HUES6 (cell line): ENCODE data around the gene ATG4C.

Experiments used
- H3K27ac ChIP-seq: 2 replicates; pipeline ENCODE4 v1.7.0; 2013; ENCODE audit warnings: low read depth, mild to moderate bottlenecking, low read length, inconsistent platforms
- H3K27me3 ChIP-seq: 2 replicates; pipeline ENCODE4 v1.6.1; 2013; ENCODE audit warnings: low read length; ENCODE audit not compliant: control insufficient read depth, insufficient read depth
- H3K36me3 ChIP-seq: 2 replicates; pipeline ENCODE4 v1.6.1; 2013; ENCODE audit warnings: low read length; ENCODE audit not compliant: control insufficient read depth, insufficient read depth
- H3K4me1 ChIP-seq: 2 replicates; pipeline ENCODE4 v1.6.1; 2013; ENCODE audit warnings: low read length; ENCODE audit not compliant: control insufficient read depth, insufficient read depth
- H3K4me3 ChIP-seq: 2 replicates; pipeline ENCODE4 v1.5.1; 2013; ENCODE audit warnings: low read depth, low read length
- H3K9ac ChIP-seq: one replicate; pipeline ENCODE4 v1.6.1; 2013; ENCODE audit warnings: mild to moderate bottlenecking, low read length
- H3K9me3 ChIP-seq: 2 replicates; pipeline ENCODE4 v1.6.1; 2013; ENCODE audit warnings: low read depth, low read length; ENCODE audit not compliant: control insufficient read depth, insufficient read depth

The ATG4C gene

DNA sequence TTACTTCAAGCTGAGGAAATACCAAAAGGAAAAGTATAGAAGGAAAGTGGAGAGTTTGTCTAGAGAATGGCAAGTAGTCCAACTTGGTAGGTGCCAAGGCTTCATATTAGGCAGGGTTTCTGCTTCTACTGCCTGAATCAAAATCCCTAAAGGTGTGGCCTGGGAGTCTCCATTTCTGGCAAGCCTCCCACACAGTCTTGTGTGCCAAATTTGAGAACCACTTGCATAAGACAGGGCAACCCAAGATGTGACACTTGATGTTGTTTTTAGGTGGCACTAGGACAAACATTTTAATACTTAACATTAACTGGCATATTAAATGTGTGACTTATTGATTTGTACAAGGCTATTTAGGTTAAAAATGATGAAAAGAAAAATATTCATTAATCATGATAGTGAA is 60.1 kb downstream of the ATG4C start:
- Histone ChIP-seq H3K27me3 (no peaks in the 10 kb centered on the region), H3K36me3 (peaks cover 4% of the 10 kb centered on the region; the same call in 1 of the 2 replicates), H3K4me1 (no peaks in the 10 kb centered on the region; the same call in 1 of the 2 replicates), H3K9ac (no peak overlapping the region), H3K4me3 (no peak overlapping the region), H3K9me3 (no peaks in the 10 kb centered on the region), H3K27ac (no peak overlapping the region)

GRCh38 chr1:62849031-62849430 is 65.1 kb downstream of the ATG4C start:
- Histone ChIP-seq H3K36me3 (peaks cover 9% of the 10 kb centered on the region), H3K27ac (no peak overlapping the region), H3K27me3 (no peaks in the 10 kb centered on the region), H3K4me1 (no peaks in the 10 kb centered on the region), H3K9ac (no peak overlapping the region), H3K4me3 (no peak overlapping the region), H3K9me3 (no peaks in the 10 kb centered on the region)

- H3K9me3 ChIP-seq: no peaks in the 10 kb centered on the region
- H3K4me1 ChIP-seq: no peaks in the 10 kb centered on the region
Observed at GRCh38 chr1:62852253-62852652, 68.3 kb downstream of the ATG4C start.

GRCh38 chr1:62856960-62857359 is 73.0 kb downstream of the ATG4C start:
- Histone ChIP-seq H3K9ac (no peak overlapping the region), H3K4me1 (no peaks in the 10 kb centered on the region), H3K9me3 (no peaks in the 10 kb centered on the region), H3K27me3 (no peaks in the 10 kb centered on the region), H3K36me3 (peaks cover 11% of the 10 kb centered on the region), H3K4me3 (no peak overlapping the region), H3K27ac (no peak overlapping the region)

More at GRCh38 chr1:62852253-62852652, 68.3 kb downstream of the ATG4C start:
- Histone ChIP-seq H3K4me3 (no peak overlapping the region), H3K36me3 (peaks cover 5% of the 10 kb centered on the region; the same call in 1 of the 2 replicates), H3K9ac (no peak overlapping the region), H3K27me3 (no peaks in the 10 kb centered on the region), H3K27ac (no peak overlapping the region)

GRCh38 chr1:62869217-62869754 is 85.4 kb downstream of the ATG4C start:
- Histone ChIP-seq H3K9ac (no peak overlapping the region), H3K4me3 (no peak overlapping the region), H3K36me3 (no peaks in the 10 kb centered on the region), H3K27me3 (no peaks in the 10 kb centered on the region), H3K4me1 (no peaks in the 10 kb centered on the region), H3K9me3 (no peaks in the 10 kb centered on the region), H3K27ac (no peak overlapping the region)

DNA sequence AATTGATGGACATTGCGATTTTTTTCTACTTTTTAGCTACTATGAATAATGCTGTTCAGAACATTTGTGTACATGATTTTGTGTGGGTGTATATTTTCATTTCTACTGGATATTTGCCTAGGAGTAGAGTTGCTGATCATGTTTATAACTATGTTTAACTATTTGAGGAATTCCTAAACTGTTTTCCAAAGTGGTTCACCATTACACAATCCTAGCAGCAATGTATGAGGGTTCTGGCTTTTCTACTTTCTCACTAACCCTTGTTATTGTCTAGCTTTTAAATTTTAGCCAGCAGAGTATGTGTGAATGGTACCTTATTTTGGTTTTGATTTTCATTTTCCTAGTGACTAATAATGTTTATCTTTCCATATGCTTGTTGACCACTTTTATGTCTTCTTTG is 86.2 kb downstream of the ATG4C start:
- H3K36me3 ChIP-seq: no peaks in the 10 kb centered on the region
- H3K27ac ChIP-seq: no peak overlapping the region
- H3K4me3 ChIP-seq: no peak overlapping the region
- no peaks in the 10 kb centered on the region for H3K4me1 ChIP-seq
- no peaks in the 10 kb centered on the region for H3K9me3 ChIP-seq
- no peak overlapping the region for H3K9ac ChIP-seq
- no peaks in the 10 kb centered on the region for H3K27me3 ChIP-seq

DNA sequence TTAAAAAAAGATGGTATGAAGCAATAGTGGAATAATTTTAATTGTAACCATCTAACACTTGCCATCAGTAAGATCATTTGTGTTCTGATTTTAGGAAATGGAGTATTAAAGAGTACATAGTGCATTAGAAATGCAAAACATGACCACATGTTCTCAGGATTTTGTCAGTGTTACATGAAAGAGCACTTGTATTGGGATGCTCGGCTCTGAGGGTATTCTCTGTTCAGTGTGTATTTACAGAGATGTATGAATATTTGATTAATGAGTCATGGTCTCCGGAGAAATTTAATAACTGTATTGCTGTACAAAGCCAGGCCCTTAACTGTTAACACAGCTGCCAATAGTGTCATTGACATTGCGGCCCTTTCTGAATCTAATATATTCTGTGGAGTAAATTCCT is 91.7 kb downstream of the ATG4C start:
- Histone ChIP-seq H3K36me3 (no peaks in the 10 kb centered on the region), H3K4me1 (no peaks in the 10 kb centered on the region), H3K9me3 (0 out of 2 replicates have a peak, but pooled peaks cover 5% of the 10 kb centered on the region), H3K27ac (no peak overlapping the region), H3K9ac (no peak overlapping the region), H3K4me3 (no peak overlapping the region), H3K27me3 (no peaks in the 10 kb centered on the region)

DNA sequence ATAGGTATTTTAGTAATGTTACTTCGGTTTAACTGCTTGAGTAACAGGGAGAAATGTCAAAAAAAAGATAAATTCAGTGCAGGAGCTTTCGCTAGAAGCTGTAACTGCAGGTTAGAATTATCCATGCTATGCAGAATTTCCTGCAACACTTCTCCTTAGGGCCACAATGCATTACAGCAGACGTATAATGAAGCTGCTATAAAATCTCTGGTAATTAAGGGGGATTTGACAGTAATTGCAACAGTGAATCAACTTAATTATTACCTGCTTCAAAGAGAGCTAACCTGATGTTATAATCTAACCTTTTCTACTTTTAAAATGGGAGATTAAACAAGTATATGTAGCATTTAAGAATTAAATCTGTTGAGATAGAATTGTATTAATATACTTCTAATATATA is 92.6 kb downstream of the ATG4C start:
- Histone ChIP-seq H3K27me3 (no peaks in the 10 kb centered on the region), H3K9me3 (0 out of 2 replicates have a peak, but pooled peaks cover 5% of the 10 kb centered on the region), H3K4me3 (no peak overlapping the region), H3K9ac (no peak overlapping the region), H3K36me3 (no peaks in the 10 kb centered on the region), H3K27ac (no peak overlapping the region), H3K4me1 (no peaks in the 10 kb centered on the region)

DNA sequence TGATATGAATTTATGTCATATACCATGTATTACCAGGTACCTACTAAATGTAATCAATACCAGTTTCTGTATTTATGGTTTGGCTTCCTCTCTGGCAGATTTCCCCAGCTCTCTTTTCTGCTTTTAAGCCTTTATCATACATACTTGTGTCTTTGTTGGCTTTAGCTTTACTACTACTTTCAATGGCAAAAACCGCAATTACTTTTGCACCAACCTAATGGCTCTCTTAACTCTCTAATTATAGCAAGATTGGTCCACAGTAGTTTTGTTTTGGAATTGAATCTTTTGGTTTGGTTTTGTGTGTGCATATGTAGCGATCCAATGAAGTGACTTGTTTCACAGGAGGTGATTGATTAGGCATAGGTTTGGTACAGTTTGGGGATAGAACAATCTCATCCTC is 93.6 kb downstream of the ATG4C start:
- 0 out of 2 replicates have a peak, but pooled peaks cover 5% of the 10 kb centered on the region for H3K9me3 ChIP-seq
- H3K4me3 ChIP-seq: no peak overlapping the region
- H3K36me3 ChIP-seq: no peaks in the 10 kb centered on the region
- no peak overlapping the region for H3K9ac ChIP-seq
- no peak overlapping the region for H3K27ac ChIP-seq
- peaks cover 5% of the 10 kb centered on the region; the same call in 1 of the 2 replicates for H3K4me1 ChIP-seq
- no peaks in the 10 kb centered on the region for H3K27me3 ChIP-seq

- no peak overlapping the region for H3K4me3 ChIP-seq
- H3K27me3 ChIP-seq: no peaks in the 10 kb centered on the region
- peaks cover 17% of the 10 kb centered on the region; the same call in 1 of the 2 replicates for H3K4me1 ChIP-seq
- H3K9ac ChIP-seq: no peak overlapping the region
- no peaks in the 10 kb centered on the region for H3K36me3 ChIP-seq
- no peak overlapping the region for H3K27ac ChIP-seq
- H3K9me3 ChIP-seq: 0 out of 2 replicates have a peak, but pooled peaks cover 5% of the 10 kb centered on the region
Observed at GRCh38 chr1:62879962-62880361, 96.0 kb downstream of the ATG4C start.

GRCh38 chr1:62882201-62883104 is 98.5 kb downstream of the ATG4C start:
- Histone ChIP-seq H3K9ac (no peak overlapping the region), H3K9me3 (0 out of 2 replicates have a peak, but pooled peaks cover 5% of the 10 kb centered on the region), H3K27ac (no peak overlapping the region), H3K27me3 (no peaks in the 10 kb centered on the region), H3K4me1 (peaks cover 23% of the 10 kb centered on the region), H3K4me3 (no peak overlapping the region), H3K36me3 (no peaks in the 10 kb centered on the region)
